SK-N-SH treated with all-trans-retinoic acid at 6 μM for 48 hours (cell line): ENCODE measurements around the gene KCTD12.
A peak's percentile ranks its signal among the peaks of the same experiment; 100 is the strongest.

ENCODE experiments used
- ATAC-seq: fragments of 200-7000 bp; cut with Tn5 transposase; 3 replicates; pipeline ENCODE4 v1.9.1; 2020; ENCODE audit warnings: mild to moderate bottlenecking, moderate library complexity
- ARNTL ChIP-seq: fragments of 450-650 bp; formaldehyde crosslinking; IDR thresholded peaks from 2 replicates; pipeline ENCODE4 v1.5.0; 2020; ENCODE audit warnings: low read depth, mild to moderate bottlenecking, moderate library complexity, borderline replicate concordance
- BACH2 ChIP-seq: fragments of 250-450 bp; sonication (Bioruptor Pico); IDR thresholded peaks from 2 replicates; pipeline ENCODE4 v1.9.0; 2021; ENCODE audit warnings: mild to moderate bottlenecking, borderline replicate concordance
- CSDC2 ChIP-seq: fragments of 250-450 bp; sonication (Bioruptor Pico); IDR thresholded peaks from 2 replicates; pipeline ENCODE4 v1.5.0; 2020; ENCODE audit warnings: mild to moderate bottlenecking, moderate library complexity
- ESRRG ChIP-seq: fragments of 250-450 bp; sonication (Bioruptor Pico); IDR thresholded peaks from 2 replicates; pipeline ENCODE4 v1.6.1; 2021; ENCODE audit warnings: mild to moderate bottlenecking
- GLIS3 ChIP-seq: fragments of 250-450 bp; sonication (Bioruptor Pico); IDR thresholded peaks from 2 replicates; pipeline ENCODE4 v1.5.0; 2020; ENCODE audit warnings: mild to moderate bottlenecking, moderate library complexity
- ISL1 ChIP-seq: fragments of 250-450 bp; sonication (Bioruptor Pico); IDR thresholded peaks from 2 replicates; pipeline ENCODE4 v2.1.2; 2022; ENCODE audit warnings: mild to moderate bottlenecking, moderate library complexity
- OSR1 ChIP-seq: fragments of 250-450 bp; sonication (Bioruptor Pico); IDR thresholded peaks from 2 replicates; pipeline ENCODE4 v1.8.0; 2022; ENCODE audit warnings: moderate library complexity, mild to moderate bottlenecking, inconsistent platforms
- PATZ1 ChIP-seq: fragments of 250-450 bp; sonication (Bioruptor Pico); IDR thresholded peaks from 2 replicates; pipeline ENCODE4 v1.8.0; 2020; ENCODE audit warnings: mild to moderate bottlenecking, moderate library complexity, borderline replicate concordance
- POU6F1 ChIP-seq: fragments of 250-450 bp; sonication (Bioruptor Pico); IDR thresholded peaks from 2 replicates; pipeline ENCODE4 v1.8.0; 2021; ENCODE audit warnings: low read depth, mild to moderate bottlenecking, moderate library complexity, borderline replicate concordance
- PPARA ChIP-seq: fragments of 250-450 bp; sonication (Bioruptor Pico); IDR thresholded peaks from 2 replicates; pipeline ENCODE4 v1.5.0; 2020; ENCODE audit warnings: mild to moderate bottlenecking, borderline replicate concordance
- RARB ChIP-seq: fragments of 250-450 bp; sonication (Bioruptor Pico); IDR thresholded peaks from 2 replicates; pipeline ENCODE4 v1.8.0; 2021; ENCODE audit warnings: mild to moderate bottlenecking, moderate library complexity
- SNAI2 ChIP-seq: fragments of 250-450 bp; sonication (Bioruptor Pico); IDR thresholded peaks from 2 replicates; pipeline ENCODE4 v1.5.0; 2020; ENCODE audit warnings: mild to moderate bottlenecking, moderate library complexity
- TCF4 ChIP-seq: fragments of 250-450 bp; sonication (Bioruptor Pico); IDR thresholded peaks from 2 replicates; pipeline ENCODE4 v1.8.0; 2021; ENCODE audit warnings: mild to moderate bottlenecking, moderate library complexity, borderline replicate concordance
- TOX ChIP-seq: fragments of 250-450 bp; sonication (Bioruptor Pico); IDR thresholded peaks from 2 replicates; pipeline ENCODE4 v1.8.0; 2021; ENCODE audit warnings: mild to moderate bottlenecking, moderate library complexity, borderline replicate concordance
- ZC3H10 ChIP-seq: fragments of 250-450 bp; sonication (Bioruptor Pico); IDR thresholded peaks from 2 replicates; pipeline ENCODE4 v1.5.1; 2021; ENCODE audit warnings: mild to moderate bottlenecking, moderate library complexity
- ZFP30 ChIP-seq: fragments of 450-650 bp; formaldehyde crosslinking; IDR thresholded peaks from 2 replicates; pipeline ENCODE4 v1.5.0; 2022; ENCODE audit warnings: mild to moderate bottlenecking, moderate library complexity
- ZNF565 ChIP-seq: fragments of 450-650 bp; formaldehyde crosslinking; conservative IDR thresholded peaks from 2 replicates; pipeline ENCODE4 v1.5.0; 2020; ENCODE audit warnings: low read depth, mild to moderate bottlenecking, moderate library complexity
- ZNF70 ChIP-seq: fragments of 450-650 bp; formaldehyde crosslinking; IDR thresholded peaks from 2 replicates; pipeline ENCODE4 v1.5.0; 2020; ENCODE audit warnings: mild to moderate bottlenecking, moderate library complexity
- ZNF8 ChIP-seq: fragments of 450-650 bp; formaldehyde crosslinking; IDR thresholded peaks from 2 replicates; pipeline ENCODE4 v1.5.0; 2020; ENCODE audit warnings: mild to moderate bottlenecking, moderate library complexity
- TF ChIP-seq, protein P1 (sequence below): fragments of 250-450 bp; sonication (Bioruptor Pico); IDR thresholded peaks from 2 replicates; pipeline ENCODE4 v1.5.0; 2020; ENCODE audit warnings: mild to moderate bottlenecking, moderate library complexity
- TF ChIP-seq, protein P2 (sequence below): fragments of 250-450 bp; sonication (Bioruptor Pico); IDR thresholded peaks from 2 replicates; pipeline ENCODE4 v1.5.1; 2020; ENCODE audit warnings: low read depth, mild to moderate bottlenecking, moderate library complexity

The KCTD12 gene

GRCh38 chr13:76845865-76846264, 40.3 kb downstream of the KCTD12 start:
- peak; percentile 65 for ATAC-seq
- peak; percentile 63; the same call in 1 of the 2 replicates for TF ChIP-seq TCF4
- TF ChIP-seq TOX (CRISPR knock-in tag), result no peak
- TF ChIP-seq ISL1, result peak; percentile 53
- no peak for TF ChIP-seq GLIS3
- no peak for TF ChIP-seq SNAI2
- TF ChIP-seq, protein P1, sequence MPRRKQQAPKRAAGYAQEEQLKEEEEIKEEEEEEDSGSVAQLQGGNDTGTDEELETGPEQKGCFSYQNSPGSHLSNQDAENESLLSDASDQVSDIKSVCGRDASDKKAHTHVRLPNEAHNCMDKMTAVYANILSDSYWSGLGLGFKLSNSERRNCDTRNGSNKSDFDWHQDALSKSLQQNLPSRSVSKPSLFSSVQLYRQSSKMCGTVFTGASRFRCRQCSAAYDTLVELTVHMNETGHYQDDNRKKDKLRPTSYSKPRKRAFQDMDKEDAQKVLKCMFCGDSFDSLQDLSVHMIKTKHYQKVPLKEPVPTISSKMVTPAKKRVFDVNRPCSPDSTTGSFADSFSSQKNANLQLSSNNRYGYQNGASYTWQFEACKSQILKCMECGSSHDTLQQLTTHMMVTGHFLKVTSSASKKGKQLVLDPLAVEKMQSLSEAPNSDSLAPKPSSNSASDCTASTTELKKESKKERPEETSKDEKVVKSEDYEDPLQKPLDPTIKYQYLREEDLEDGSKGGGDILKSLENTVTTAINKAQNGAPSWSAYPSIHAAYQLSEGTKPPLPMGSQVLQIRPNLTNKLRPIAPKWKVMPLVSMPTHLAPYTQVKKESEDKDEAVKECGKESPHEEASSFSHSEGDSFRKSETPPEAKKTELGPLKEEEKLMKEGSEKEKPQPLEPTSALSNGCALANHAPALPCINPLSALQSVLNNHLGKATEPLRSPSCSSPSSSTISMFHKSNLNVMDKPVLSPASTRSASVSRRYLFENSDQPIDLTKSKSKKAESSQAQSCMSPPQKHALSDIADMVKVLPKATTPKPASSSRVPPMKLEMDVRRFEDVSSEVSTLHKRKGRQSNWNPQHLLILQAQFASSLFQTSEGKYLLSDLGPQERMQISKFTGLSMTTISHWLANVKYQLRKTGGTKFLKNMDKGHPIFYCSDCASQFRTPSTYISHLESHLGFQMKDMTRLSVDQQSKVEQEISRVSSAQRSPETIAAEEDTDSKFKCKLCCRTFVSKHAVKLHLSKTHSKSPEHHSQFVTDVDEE (CRISPR knock-in tag), result peak; percentile 51; the same call in 1 of the 2 replicates
- no peak for TF ChIP-seq ZC3H10

DNA sequence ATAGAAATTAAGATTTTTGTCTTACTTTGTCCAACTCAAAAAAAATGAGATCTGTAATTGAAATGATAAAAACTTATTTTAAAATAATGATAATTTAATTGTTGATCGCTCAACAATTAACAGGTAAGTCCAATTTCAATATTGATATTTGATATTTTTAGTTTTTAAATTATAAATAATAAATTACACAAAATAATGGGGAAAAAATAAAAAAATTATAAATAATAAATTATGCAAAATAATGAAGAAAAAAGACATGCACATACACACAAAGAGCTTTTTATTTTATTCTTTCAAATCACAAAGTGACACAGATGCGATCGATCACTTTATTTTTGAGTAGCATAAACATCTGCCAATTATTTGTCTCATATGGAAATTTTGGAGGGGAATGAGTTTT, 40.8 kb downstream of the KCTD12 start:
- no peak for TF ChIP-seq ISL1
- TF ChIP-seq ESRRG (CRISPR knock-in tag), result no peak
- TF ChIP-seq ZNF565, result no peak
- TF ChIP-seq, protein P2, sequence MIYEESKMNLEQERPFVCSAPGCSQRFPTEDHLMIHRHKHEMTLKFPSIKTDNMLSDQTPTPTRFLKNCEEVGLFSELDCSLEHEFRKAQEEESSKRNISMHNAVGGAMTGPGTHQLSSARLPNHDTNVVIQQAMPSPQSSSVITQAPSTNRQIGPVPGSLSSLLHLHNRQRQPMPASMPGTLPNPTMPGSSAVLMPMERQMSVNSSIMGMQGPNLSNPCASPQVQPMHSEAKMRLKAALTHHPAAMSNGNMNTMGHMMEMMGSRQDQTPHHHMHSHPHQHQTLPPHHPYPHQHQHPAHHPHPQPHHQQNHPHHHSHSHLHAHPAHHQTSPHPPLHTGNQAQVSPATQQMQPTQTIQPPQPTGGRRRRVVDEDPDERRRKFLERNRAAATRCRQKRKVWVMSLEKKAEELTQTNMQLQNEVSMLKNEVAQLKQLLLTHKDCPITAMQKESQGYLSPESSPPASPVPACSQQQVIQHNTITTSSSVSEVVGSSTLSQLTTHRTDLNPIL, result no peak
- no peak for TF ChIP-seq ZNF70 (CRISPR knock-in tag)
- TF ChIP-seq ZFP30, result no peak
- TF ChIP-seq TOX (CRISPR knock-in tag), result no peak
- TF ChIP-seq RARB, result no peak
- TF ChIP-seq ARNTL (CRISPR knock-in tag), result no peak
- no peak for TF ChIP-seq ZC3H10
- TF ChIP-seq BACH2 (CRISPR knock-in tag), result no peak
- no peak for ATAC-seq

- no peak for TF ChIP-seq GLIS3
- no peak for TF ChIP-seq TCF4
- TF ChIP-seq POU6F1 (CRISPR knock-in tag), result no peak
- TF ChIP-seq BACH2 (CRISPR knock-in tag), result no peak
- TF ChIP-seq ISL1, result no peak
- TF ChIP-seq RARB, result no peak
- no peak for TF ChIP-seq PPARA (CRISPR knock-in tag)
- no peak for ATAC-seq
These were observed 48.4 kb downstream of the KCTD12 start for GRCh38 chr13:76837801-76838200.

- peak; percentile 75 for ATAC-seq
- TF ChIP-seq ZC3H10 (no peak), TOX (CRISPR knock-in tag) (no peak), ZNF8 (CRISPR knock-in tag) (no peak), ZNF70 (CRISPR knock-in tag) (no peak), SNAI2 (no peak), PATZ1 (CRISPR knock-in tag) (no peak), TCF4 (no peak), CSDC2 (CRISPR knock-in tag) (no peak), OSR1 (no peak), ARNTL (CRISPR knock-in tag) (no peak), ZNF565 (no peak), BACH2 (CRISPR knock-in tag) (no peak), PPARA (CRISPR knock-in tag) (no peak)
- TF ChIP-seq, protein P1 (CRISPR knock-in tag), result no peak
- TF ChIP-seq, protein P2, result no peak
- TF ChIP-seq, all 23 proteins: peak for 0
These were observed 49.9 kb downstream of the KCTD12 start for GRCh38 chr13:76836311-76836710.
